Measurements from ENCODE around the gene RCAN2.

The RCAN2 gene

DNA sequence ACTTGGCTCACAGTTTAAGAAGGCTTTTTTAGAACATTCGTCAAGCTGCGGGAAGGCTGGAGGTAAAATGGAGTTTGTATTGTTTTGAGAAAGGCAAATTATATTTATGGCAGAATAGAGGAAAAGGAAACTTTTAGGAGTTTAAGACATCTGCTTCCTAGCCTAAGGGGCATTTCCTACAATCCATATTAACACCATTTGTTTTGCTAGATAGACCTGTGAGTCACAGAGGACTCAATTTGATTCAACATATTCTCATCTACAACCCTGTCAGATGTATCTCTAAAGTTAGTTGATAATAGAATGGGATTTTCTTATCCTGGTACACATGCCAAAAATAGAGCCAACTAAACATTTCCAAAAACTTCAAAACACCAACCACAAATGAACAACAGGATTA is 35.0 kb downstream of the RCAN2 start:
- H3K27me3 ChIP-seq (ENCODE audit: control insufficient read depth, insufficient read depth, low read length): no peaks in the 10 kb centered on the region
- TF ChIP-seq, protein P1, sequence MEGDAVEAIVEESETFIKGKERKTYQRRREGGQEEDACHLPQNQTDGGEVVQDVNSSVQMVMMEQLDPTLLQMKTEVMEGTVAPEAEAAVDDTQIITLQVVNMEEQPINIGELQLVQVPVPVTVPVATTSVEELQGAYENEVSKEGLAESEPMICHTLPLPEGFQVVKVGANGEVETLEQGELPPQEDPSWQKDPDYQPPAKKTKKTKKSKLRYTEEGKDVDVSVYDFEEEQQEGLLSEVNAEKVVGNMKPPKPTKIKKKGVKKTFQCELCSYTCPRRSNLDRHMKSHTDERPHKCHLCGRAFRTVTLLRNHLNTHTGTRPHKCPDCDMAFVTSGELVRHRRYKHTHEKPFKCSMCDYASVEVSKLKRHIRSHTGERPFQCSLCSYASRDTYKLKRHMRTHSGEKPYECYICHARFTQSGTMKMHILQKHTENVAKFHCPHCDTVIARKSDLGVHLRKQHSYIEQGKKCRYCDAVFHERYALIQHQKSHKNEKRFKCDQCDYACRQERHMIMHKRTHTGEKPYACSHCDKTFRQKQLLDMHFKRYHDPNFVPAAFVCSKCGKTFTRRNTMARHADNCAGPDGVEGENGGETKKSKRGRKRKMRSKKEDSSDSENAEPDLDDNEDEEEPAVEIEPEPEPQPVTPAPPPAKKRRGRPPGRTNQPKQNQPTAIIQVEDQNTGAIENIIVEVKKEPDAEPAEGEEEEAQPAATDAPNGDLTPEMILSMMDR (IDR thresholded peaks at IDR 0.05): no peak
- H3K27ac ChIP-seq: no peak overlapping the region
- no peak overlapping the region for H3K9ac ChIP-seq
- no peak overlapping the region for H3K4me3 ChIP-seq (ENCODE audit: low read depth, low read length)
- H2AFZ ChIP-seq: no peak overlapping the region
- no peak overlapping the region for H3K4me2 ChIP-seq (ENCODE audit: low read length)
- no peaks in the 10 kb centered on the region for H3K9me3 ChIP-seq (ENCODE audit: control insufficient read depth, low read length)
- no peaks in the 10 kb centered on the region for H3K79me2 ChIP-seq
- peaks cover 7% of the 10 kb centered on the region for H3K4me1 ChIP-seq
- no peaks in the 10 kb centered on the region for H3K36me3 ChIP-seq (ENCODE audit: control insufficient read depth, insufficient read depth, low read length)

DNA sequence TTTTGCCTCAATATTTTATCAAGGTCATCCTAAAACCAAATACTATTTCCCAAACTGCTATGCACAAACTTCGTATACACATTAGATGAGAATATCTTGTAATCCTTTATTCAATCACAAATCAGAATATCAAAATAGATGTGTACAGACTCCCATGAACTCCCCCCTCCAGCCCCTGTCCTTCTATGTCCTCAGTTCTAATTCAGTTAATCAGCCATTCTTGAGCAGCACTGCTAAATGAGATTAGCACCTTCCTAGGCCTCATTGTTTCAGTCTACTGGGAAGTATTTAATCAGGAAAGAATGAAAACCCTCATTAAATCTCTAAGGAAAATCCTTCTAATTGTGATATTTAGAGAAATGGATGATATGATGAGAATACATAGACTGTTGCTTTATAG is 36.6 kb downstream of the RCAN2 start:
- Histone ChIP-seq H3K9me3 (ENCODE audit: control insufficient read depth, low read length) (no peaks in the 10 kb centered on the region), H3K4me3 (ENCODE audit: low read depth, low read length) (no peak overlapping the region), H2AFZ (no peak overlapping the region), H3K27me3 (ENCODE audit: control insufficient read depth, insufficient read depth, low read length) (no peaks in the 10 kb centered on the region), H3K36me3 (ENCODE audit: control insufficient read depth, insufficient read depth, low read length) (no peaks in the 10 kb centered on the region), H3K4me2 (ENCODE audit: low read length) (no peak overlapping the region), H3K79me2 (no peaks in the 10 kb centered on the region), H3K27ac (no peak overlapping the region), H3K4me1 (peaks cover 7% of the 10 kb centered on the region), H3K9ac (no peak overlapping the region)
- TF ChIP-seq, protein P1 (IDR thresholded peaks at IDR 0.05): no peak

DNA sequence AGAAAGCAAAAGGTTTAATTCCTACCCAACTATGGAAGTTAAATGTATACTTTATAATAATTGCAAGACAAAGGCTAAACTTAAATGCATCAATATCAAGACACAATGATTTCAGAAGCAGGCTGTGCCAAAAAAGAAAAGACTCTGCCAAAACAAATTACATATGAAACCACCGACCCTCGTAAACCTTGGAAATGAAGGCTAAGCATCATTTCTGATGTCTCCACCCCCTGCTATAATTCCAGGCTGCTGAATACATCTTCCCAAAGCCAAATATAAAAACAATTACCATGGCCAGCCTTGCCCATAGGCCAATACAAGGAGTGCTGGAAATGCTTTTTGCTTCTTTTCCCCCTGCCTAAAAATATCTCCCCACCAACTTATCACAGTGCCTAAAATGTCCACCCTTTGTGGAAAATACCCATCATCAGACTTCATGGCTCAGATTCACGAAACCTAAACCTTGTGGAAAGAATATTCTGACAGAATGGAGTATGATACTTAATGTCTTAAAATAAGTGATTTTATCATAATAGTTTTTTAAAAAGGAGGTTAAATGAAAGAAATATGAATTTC is 37.4 kb downstream of the RCAN2 start:
- Histone ChIP-seq H3K36me3 (ENCODE audit: control insufficient read depth, insufficient read depth, low read length) (no peaks in the 10 kb centered on the region), H3K27ac (no peak overlapping the region), H3K4me1 (peaks cover 7% of the 10 kb centered on the region), H3K4me2 (ENCODE audit: low read length) (no peak overlapping the region), H3K9me3 (ENCODE audit: control insufficient read depth, low read length) (no peaks in the 10 kb centered on the region), H2AFZ (no peak overlapping the region), H3K4me3 (ENCODE audit: low read depth, low read length) (no peak overlapping the region), H3K9ac (no peak overlapping the region), H3K79me2 (no peaks in the 10 kb centered on the region), H3K27me3 (ENCODE audit: control insufficient read depth, insufficient read depth, low read length) (no peaks in the 10 kb centered on the region)
- TF ChIP-seq, protein P1 (IDR thresholded peaks at IDR 0.05): no peak

DNA sequence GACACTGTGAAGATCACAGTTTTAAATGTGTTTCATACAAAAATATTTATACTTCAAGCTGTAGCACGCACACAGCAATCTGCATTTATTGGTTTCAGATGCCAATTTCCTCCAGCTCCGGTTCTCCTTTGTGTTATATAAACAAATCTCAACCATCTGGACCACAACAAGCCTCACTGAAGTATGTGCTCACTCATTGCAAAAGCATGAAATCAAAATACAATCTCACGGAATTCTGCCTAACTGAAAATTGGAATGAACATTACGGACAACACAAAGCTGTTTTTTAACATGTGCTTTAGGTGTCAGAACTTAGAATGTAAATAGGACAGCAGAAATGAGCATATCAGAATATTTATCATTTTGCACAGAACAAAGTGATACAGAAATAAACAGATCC is 38.0 kb downstream of the RCAN2 start:
- H3K36me3 ChIP-seq (ENCODE audit: control insufficient read depth, insufficient read depth, low read length): no peaks in the 10 kb centered on the region
- no peak overlapping the region for H2AFZ ChIP-seq
- no peak overlapping the region for H3K27ac ChIP-seq
- no peaks in the 10 kb centered on the region for H3K79me2 ChIP-seq
- no peaks in the 10 kb centered on the region for H3K9me3 ChIP-seq (ENCODE audit: control insufficient read depth, low read length)
- no peak overlapping the region for H3K4me2 ChIP-seq (ENCODE audit: low read length)
- H3K4me1 ChIP-seq: peaks cover 7% of the 10 kb centered on the region
- TF ChIP-seq, protein P1 (IDR thresholded peaks at IDR 0.05): no peak
- H3K4me3 ChIP-seq (ENCODE audit: low read depth, low read length): no peak overlapping the region
- H3K9ac ChIP-seq: no peak overlapping the region
- H3K27me3 ChIP-seq (ENCODE audit: control insufficient read depth, insufficient read depth, low read length): no peaks in the 10 kb centered on the region

DNA sequence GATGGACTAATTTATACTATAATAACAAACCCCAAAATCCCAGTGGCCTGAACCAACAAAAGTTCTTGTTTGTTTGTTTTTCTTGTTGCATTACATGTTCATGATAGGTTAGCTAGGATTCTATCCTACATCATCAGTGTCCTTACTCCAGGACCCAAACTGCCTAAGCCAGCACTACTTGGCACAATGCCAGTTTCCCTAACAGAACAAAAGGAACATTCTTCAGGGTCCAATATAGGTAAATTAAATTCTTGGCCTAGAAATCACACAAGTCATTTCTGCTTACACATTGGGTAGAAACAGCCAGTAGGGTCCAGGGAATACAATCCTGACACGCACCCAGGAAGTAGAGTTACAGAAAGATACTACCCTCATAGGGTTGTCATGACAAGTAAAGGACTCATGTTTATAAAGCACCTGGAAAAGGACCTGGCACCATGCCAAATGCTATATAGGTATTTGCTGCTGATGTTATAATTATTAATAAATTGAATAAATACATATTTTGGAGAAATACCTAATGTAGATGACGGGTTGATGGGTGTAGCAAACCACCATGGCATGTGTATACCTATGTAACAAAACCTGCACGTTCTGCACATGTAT is 38.8 kb downstream of the RCAN2 start:
- no peaks in the 10 kb centered on the region for H3K9me3 ChIP-seq (ENCODE audit: control insufficient read depth, low read length)
- no peak overlapping the region for H3K4me3 ChIP-seq (ENCODE audit: low read depth, low read length)
- no peak overlapping the region for H3K4me2 ChIP-seq (ENCODE audit: low read length)
- no peak overlapping the region for H2AFZ ChIP-seq
- H3K4me1 ChIP-seq: peaks cover 7% of the 10 kb centered on the region
- H3K27me3 ChIP-seq (ENCODE audit: control insufficient read depth, insufficient read depth, low read length): no peaks in the 10 kb centered on the region
- H3K27ac ChIP-seq: no peak overlapping the region
- H3K36me3 ChIP-seq (ENCODE audit: control insufficient read depth, insufficient read depth, low read length): no peaks in the 10 kb centered on the region
- TF ChIP-seq, protein P1 (IDR thresholded peaks at IDR 0.05): no peak
- no peak overlapping the region for H3K9ac ChIP-seq
- H3K79me2 ChIP-seq: no peaks in the 10 kb centered on the region
